Measurements from ENCODE around the gene TACC2. TPM values are rescaled to one million over a fixed set of nuclear protein-coding genes. Genes with fewer than 3 reads are reported as not detected.

The TACC2 gene
- total RNA-seq, 1 donor from 2014 or later, result 377 TPM

DNA sequence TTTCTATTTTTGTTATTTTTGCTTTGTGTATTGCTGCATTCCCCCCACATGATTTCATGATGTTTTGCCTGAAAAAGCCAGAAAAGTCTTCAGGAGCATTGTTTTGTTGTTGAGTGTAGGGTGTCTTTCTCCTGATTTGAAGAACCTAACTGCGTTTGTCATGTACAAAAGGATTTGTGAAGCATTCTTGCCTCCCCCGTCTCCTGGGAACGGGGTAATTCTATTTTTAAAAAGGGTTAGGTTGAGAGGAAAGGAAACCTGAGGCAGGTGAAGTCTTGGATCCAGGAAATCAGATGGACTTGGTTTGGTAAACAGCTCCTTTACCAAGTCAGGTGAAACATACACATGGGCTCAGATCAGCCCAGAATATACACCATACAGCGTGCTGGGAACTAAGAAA, 256.2 kb downstream of the TACC2 start:
- ATAC-seq (no peak), DNase-seq (no peak)
- intact Hi-C loops (cut with micrococcal nuclease), result no loop called here

DNA sequence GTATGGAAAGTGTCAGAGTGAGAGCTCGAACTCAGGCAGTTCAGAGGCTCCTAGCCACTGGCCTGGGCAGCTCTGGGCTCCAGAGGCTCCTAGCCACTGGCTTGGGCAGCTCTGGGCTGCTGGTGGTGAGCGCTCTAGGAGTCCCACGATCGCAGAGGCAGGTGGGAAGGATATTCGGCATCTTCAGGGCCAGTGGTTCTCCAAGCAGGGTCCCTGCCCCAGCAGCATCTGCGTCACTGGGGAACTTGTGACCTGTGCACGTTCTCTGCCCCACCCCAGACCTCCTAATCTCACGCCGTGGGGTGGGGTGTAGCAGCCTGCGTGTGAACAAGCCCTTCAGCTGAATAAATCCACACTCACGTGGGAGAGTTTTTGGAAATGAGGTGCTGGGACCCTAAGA, 256.9 kb downstream of the TACC2 start:
- intact Hi-C loops (cut with micrococcal nuclease), result no loop called here
- DNase-seq (no peak), ATAC-seq (no peak)

DNA sequence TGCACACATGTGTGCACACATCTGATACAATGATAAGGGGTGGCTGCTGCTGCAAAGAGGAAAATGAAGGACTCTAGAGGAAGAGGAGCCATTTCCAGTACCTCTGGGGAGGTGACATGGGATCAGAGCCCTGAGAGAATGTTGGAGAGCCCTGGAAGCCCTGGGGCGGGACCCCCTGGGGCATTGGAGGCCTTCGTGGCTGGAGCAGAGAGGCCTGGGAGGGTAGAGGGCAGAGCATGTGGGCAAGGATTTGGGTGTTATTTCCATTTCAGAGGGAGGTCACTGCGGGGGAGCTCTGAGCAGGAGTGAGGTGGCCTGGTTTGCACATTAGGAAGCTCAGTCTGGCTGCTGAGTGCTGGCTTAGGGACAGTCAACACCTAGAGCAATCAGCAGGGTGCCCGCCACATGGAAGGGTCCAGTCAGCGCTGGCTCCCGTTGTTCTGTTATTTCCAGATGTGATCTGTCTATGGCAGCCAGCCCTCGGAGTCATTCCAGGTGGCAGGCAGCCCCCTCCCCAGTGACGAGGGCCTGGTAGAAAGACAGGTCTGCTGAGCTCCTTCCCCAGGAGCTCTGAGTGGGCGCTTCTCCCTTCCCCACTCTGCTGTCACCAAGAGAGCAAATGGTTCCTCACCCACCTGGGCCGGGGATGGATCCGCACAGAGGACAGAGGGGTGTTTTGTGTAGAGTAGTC, 258.0 kb downstream of the TACC2 start:
- DNase-seq (no peak), ATAC-seq (peak; percentile 10)
- intact Hi-C loops (cut with micrococcal nuclease), result no loop called here

DNA sequence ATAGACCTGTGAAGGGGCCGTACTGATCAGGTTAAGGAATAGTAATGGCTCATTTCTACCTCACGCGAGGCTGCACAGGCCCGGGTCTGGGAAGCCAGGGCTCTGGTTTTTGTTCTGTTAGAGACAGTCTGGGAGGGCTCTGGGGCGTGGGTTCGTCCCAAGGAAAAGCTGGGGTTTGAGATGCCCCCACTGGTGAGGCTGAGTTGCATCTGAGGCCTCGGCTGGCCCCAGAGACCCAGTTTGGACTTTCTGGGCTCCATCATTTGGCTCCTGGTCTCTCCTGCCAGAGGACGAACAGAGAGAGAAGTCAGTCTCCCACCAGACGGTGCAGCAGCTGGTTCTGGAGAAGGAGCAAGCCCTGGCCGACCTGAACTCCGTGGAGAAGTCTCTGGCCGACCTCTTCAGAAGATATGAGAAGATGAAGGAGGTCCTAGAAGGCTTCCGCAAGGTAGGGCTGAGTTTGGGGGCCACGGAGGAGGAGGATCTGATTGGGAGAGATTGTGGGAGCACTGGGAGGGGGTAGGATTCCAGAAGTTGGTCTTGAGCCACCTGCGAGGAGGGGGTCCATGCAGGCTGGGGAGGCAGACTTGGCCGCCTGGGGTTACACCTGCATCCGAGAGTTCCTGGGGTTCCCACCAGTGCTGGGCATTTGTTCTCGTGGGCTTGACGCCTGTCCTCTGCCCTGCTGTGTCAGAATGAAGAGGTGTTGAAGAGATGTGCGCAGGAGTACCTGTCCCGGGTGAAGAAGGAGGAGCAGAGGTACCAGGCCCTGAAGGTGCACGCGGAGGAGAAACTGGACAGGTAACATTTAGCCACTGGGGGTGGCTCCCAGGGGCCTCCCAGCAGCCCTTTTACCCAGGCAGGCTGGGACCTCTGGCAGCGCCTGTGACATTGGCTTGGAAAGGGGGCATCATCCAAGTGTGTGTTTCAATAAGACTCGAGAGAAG, 259.7 kb downstream of the TACC2 start:
- intact Hi-C loops (cut with micrococcal nuclease), result no loop called here
- no peak for ATAC-seq

DNA sequence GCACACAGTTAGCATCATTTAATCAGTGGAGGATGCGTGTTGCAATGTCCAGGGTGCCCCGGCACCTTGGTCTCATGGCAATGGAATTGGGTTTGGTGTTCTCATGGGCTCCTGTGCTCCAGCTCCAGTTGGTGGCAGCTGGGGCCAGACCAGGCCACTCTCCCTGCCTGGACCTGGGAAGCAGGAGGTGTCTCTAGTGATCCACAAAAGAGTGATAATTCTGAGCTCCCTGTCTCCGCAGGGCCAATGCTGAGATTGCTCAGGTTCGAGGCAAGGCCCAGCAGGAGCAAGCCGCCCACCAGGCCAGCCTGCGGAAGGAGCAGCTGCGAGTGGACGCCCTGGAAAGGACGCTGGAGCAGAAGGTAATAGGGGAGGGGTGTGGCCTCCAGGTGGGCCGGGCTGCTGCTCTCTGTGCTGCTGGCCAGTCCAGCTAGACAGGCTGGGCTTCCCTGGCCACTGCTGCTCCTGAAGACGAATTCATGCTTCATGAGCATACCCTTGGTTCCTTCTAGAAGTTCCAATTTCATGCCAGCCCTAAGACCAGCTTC, 260.4 kb downstream of the TACC2 start:
- ATAC-seq, result no peak
- intact Hi-C loops (cut with micrococcal nuclease), result no loop called here

More for the DNA sequence above, 259.7 kb downstream of the TACC2 start:
- no peak for DNase-seq

DNA sequence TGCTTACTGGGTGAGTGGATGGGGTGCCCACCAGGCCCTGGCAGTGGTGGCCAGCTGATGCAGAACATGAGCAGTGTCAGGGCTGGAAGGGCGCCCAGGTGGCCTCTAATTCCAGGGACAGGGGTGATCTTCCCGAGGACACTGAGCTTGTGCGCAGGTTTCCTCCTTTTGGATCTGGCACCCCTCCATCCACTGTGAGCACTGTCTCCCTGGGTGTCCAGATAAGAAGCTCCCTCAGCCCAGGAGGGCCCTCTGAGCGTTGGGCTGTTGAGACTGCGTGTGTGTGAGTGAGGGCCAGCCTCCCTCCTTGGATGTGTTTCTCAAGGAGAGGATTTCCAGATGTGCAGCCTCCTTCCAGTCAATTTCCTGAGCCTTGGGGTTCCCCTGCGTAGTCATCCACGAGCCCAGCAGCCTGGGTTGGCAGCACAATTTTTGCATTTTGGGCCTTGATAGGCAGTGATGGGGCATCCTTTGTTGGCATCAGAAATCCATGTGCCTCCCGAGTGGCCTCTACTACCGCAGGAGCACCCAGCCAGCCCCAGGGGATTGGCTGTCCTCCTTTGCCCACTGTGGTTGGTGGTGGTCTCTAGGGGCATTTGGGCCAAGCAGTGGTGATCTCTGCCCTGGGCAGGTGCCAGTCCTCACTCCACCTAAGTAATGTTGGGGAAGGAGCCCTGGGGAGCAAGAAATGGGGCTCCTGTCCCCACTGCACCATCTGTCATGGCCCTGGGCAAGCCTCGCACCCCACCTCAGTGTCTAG, 261.2 kb downstream of the TACC2 start:
- intact Hi-C loops (cut with micrococcal nuclease), result no loop called here
- peak; percentile 73 for DNase-seq

More for the DNA sequence above, 260.4 kb downstream of the TACC2 start:
- no peak for DNase-seq

DNA sequence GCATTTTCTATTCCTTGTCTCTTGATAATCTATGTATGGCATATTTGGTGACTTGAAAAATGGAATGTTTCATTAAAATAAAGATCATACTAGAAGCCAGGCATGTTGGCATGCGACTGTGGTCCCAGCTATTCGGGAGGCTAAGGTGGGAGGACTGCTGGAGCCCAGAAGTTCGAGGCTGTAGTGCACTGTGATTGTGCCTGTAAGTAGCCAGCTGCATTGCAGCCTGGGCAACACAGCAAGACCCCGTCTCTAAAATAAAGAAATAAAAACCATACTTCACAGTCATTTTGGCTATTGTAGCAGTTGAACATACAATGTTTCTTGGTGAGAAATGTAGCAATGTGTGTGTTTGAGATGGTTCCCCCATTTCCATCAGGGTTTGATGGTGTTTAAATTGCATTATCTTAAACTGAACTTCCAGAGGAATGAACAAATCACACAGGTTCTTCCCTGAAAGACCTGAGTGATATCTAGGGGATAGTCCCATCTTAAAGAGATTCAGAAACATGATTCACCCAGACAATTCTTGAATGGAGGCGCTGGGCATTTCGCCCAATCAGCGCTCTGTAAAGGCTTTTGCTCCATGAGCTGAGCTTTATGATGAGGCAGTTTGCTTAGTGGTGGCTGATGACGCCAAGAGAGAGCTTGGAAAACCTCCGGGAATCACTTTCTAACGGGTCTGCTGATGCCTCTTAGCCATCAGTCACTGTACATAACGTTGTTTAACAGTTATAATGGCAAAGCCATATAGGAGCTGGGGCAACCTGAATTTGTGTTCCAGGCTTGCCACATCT, 262.7 kb downstream of the TACC2 start:
- intact Hi-C loops (cut with micrococcal nuclease), result no loop called here
- ATAC-seq (no peak), DNase-seq (no peak)

More for the DNA sequence above, 261.2 kb downstream of the TACC2 start:
- ATAC-seq, result peak; percentile 67

DNA sequence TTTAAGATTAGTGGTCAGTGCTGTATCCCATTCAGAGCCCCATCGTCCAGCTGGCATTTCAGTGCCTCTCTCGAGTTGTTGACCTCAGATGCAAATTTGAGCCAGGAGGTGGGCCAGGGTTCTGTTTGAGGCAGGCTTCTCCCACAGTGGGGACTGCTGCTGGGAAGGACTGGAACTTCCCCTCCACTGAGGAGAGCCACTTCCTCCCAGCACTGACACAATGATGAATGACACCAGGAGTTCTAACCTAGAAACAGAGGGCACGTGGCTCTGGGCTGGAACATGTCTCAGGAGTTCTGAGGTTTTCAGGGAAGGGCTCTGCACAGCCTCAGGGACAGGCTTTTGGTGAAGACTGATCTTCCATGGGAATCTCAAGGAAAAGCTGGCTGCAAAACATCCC, 263.8 kb downstream of the TACC2 start:
- no peak for ATAC-seq
- intact Hi-C loops (cut with micrococcal nuclease), result no loop called here
- no peak for DNase-seq

DNA sequence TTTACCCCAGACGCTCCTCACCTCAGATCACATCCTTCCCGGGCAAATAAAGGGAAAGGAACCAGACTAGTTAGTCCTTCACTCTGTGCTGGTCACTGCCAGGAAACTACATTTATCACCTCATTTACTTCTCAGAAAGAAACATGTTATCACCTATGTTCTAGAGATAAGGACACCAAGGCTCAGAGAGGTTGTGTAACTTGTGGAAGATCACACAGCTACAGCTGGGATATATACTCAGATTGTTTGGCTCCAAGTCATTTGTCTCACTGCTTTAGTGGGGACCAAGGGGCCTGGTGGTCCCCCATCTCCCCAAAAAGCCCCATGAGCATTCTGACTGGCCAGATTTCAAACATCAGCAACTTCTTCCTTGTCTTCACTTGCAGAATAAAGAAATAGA, 264.6 kb downstream of the TACC2 start:
- no peak for ATAC-seq
- intact Hi-C loops (cut with micrococcal nuclease), result no loop called here
- DNase-seq, result no peak

DNA sequence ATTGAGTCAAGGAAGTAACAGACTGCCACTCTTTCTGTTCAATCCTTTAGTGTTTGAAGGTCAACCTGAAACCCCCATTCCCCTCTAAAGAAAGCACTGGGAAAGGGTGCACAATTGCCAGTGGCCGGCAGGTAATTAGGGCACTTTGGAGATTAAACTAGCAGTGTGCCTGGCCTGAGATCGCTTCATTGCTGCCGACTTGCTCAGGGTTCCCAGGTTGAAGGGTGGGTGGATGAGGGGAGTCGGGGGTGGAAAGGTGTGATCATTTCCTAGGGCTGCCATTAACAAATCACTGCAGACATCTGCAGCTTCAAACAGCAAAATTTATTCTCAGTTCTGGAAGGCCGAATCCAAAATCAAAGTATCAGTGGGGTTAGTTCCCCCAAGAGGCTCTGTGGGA, 265.9 kb downstream of the TACC2 start:
- DNase-seq (no peak), ATAC-seq (no peak)
- intact Hi-C loops (cut with micrococcal nuclease), result no loop called here

DNA sequence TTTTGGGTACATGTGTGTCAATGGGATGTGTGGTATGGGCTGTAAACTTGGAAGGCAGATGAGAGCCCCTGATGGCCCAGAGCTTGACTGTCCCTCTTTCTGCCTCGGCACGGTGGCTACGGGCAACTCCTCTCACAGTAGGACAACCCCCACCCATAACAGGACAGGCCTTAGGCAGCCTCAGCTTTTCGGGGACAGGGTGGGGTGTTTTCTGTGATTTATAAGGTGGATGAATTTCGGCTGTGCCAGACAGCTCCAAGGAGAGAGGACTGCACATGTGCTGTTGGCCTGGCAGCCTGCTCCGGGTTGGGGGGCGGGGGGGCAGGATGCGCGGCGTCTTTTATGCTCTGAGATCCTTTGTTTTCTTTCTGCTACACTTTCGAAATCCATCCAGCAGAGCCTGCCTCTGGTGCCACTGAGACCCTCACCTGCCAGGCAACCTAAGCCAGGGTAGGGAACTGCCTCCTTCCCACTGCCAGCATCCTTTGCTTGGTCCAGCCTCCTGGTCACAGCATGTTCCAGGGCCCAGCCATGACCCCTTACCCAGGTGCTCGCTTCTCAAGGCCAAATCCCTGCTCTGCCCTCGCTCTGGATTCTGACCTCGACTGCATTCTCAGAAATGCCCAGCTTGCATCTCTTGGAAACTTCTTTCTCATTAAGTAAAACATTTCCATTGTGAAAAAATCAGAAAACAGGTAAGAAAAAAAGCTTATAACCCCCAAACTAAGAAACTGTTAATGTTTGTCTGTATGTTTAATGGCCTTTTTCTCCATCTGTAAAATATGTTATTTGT, 266.7 kb downstream of the TACC2 start:
- intact Hi-C loops (cut with micrococcal nuclease), result no loop called here
- DNase-seq, result no peak
- no peak for ATAC-seq

DNA sequence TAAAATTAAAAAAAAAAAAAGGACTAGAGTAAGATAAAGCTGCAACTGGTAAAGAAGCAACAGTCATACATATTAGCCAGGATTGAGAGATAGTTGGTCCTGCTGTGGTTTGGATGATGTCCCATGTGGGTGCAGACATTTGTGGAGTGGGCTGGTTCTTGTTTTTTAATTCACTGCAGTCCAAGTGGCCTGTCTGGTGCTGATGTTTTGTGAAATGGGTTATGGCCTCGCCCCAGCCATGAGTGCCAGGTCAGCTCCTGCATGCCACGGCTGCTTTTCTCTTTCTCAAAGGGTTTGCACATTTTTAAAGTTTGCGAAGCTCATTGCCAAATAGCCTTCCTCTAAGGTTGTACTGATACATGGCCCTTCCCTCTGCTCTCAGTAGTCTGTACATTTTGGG, 268.1 kb downstream of the TACC2 start:
- ATAC-seq (no peak), DNase-seq (no peak)
- intact Hi-C loops (cut with micrococcal nuclease), result no loop called here

DNA sequence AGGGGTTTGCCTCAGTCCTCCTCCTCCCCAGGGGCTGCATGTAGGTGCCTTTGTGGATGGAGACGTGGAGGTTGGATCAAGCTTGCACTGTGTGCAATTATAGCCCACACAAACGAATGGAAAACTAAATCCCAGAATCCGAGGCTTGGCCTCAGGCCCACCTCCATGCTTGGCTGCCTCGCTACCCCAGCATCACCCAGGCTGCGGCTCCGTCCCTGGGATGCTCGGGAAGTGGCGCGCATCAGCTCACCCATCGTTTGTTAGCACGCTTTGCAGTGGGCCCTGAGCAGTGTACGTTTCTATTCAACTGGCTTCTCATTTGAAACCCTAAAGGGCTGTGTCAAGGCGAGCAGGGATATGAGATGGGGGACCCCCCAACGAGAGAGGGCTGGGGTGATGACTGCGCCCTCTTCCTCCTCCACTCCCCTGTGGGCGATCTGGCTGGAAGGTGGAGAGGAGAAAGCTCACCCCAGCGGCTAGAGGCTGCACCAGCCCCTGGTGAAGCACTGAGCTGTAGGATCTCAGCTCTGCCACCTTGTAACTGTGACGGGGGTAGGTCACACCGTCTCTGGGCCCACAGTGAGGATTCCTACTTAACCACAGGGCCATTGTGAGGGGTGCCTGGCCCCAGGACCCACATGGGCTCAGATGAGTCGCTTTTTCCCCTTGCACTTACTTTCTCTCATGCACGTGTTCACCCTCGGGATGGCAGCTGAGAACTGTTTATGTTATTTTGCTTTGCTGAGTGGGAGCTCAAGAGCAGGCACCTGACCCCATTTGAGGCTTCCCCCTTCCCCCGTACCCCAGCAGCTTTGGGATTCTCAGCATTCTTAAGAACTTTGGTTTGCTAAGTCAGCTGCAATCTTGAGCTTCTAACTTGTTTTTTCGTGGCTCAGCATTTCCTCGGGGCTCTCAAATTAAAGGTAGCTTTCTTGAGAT, 269.4 kb downstream of the TACC2 start:
- peak; percentile 40 for ATAC-seq
- intact Hi-C loops (cut with micrococcal nuclease), result no loop called here
- no peak for DNase-seq

DNA sequence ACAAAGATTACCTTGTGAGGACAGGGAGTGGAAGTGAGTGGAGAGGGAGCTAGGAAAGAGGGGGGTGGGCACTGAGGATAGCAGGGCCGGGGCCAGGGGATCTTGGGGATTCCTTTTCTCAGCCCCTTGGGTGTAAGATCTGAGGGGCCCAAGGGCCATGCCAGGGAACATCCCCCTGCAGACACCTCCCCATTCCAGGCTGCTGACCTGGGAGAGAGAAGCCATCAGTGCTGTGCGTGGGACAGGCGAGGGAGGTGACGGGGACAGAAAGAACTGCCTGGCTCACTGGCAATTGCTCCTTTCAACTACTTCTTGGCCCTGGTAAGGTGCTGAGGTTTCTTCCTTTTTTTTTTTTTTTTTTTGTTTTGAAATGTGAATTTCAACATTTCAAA, 270.1 kb downstream of the TACC2 start:
- intact Hi-C loops (cut with micrococcal nuclease), result no loop called here
- peak; percentile 26 for ATAC-seq
- no peak for DNase-seq

DNA sequence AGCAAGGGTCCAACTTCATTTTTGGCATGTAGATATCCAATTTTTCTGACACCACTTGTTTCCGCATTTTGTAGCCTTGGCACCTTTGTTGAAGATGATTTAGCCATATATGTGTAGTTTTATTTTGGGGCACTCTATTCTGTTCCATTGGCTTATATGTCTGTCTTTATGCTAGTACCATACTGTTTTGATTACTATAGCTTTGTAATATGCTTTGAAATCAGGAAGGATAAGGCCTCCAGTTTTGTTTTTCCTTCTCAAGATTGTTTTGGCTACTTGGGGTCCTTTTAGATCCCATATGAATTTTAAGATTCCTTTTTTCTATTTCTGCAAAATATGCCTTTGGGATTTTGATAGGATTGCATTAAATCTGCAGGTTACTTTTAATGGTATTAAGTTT, 272.6 kb downstream of the TACC2 start:
- ATAC-seq (no peak), DNase-seq (no peak)
- intact Hi-C loops (cut with micrococcal nuclease), result no loop called here

DNA sequence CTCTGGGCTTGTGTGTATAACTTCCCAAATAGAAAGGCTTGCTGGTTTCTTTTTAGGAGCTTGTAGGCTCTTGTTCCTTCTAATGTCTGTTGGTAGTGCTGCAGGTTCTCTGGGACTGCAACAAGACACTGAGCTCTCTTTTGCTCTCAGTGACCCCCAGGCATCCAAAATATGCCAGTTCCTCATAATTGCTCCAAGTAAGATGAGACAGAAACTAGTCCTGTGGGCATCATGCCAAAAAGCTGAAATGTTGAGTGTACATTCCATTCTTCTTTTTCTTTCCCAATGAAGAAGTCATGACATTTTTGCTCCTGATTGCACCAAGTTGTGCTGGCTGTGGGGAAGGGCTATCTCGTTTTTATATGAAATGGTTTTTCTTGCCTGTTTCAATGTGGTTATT, 275.0 kb downstream of the TACC2 start:
- DNase-seq, result no peak
- no peak for ATAC-seq
- intact Hi-C loops (cut with micrococcal nuclease), result no loop called here

DNA sequence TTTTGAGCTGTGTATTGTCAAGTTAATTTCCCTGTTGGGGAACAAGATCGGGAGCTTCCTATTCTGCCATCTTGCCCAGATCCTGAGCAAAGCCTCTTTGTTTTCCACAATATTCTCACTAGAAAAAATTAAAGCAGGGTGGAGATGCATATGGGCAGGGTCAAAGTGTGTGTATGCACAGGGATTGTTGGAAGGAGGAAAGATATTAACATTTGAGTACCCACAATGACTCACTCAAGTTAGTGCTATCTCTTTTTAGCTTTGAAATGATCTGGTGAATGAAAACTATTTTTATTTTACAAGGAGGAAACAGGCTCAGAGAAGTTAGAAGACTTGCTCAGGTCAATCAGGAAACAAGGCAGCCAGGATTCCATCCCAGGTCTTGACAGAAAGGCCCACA, 275.5 kb downstream of the TACC2 start:
- ATAC-seq, result no peak
- intact Hi-C loops (cut with micrococcal nuclease), result no loop called here
- DNase-seq, result no peak
